ENCODE data around the gene RRBP1. TPM values are rescaled to one million over a fixed set of nuclear protein-coding genes. Genes with fewer than 3 reads are reported as not detected.

RRBP1 gene
- total and polyA plus RNA-seq, 2 donors (not counting 3 experiments of a cell fraction or from before 2014, with no cell fraction given): 50.3 to 236 TPM

DNA sequence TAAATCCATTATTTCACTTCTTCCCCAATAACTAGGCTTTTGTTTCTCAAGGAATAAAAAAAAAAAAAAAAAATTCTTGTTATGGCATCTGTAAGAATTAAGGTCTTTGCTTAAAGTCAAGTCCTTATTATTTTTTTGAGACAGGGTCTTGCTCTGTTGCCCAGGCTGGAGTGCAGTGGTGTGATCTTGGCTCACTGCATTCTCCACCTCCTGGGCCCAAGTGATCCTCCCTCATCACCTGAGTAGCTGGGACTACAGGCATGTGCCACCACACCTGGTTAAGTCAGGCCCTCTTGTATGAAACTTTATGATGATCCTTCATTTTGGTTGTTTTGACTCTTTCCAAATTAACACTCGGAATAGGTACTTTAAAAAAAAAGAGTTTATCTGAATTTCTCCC is 94.9 kb downstream of the RRBP1 start:
- FAIRE-seq (no peak), DNase-seq (ENCODE audit: low read depth, low spot score) (no peak)
- Histone ChIP-seq H3K9me3 (replicated peaks; ENCODE audit: control insufficient read depth, insufficient read depth, low read length) (no peaks in the 10 kb centered on the region), H3K27me3 (ENCODE audit: control insufficient read depth in 2 of 2, insufficient read depth in 2 of 2, low read length in 2 of 2) (no peaks in the 10 kb centered on the region), H4K20me1 (replicated peaks; ENCODE audit: control insufficient read depth, extremely low read depth, insufficient read depth, low read length) (peaks cover 6% of the 10 kb centered on the region), H2AFZ (ENCODE audit: low read depth, low read length) (no peak overlapping the region), H3K79me2 (ENCODE audit: control insufficient read depth, insufficient read depth, low read length) (peaks cover 93% of the 10 kb centered on the region), H3K9ac (replicated peaks; ENCODE audit: extremely low read depth, insufficient read depth, low read length) (no peak overlapping the region), H3K4me3 (replicated peaks in 1 of 3; ENCODE audit: insufficient read depth in 1 of 3, low read depth in 1 of 3, low read length in 3 of 3) (no peak overlapping the region), H3K9me1 (replicated peaks; ENCODE audit: control insufficient read depth, extremely low read depth, insufficient read depth, low read length) (peaks cover 2% of the 10 kb centered on the region), H3K4me2 (ENCODE audit: insufficient read depth, low read length) (no peak overlapping the region), H3K36me3 (ENCODE audit: control insufficient read depth in 2 of 2, extremely low read depth in 1 of 2, insufficient read depth in 2 of 2, low read length in 2 of 2) (no peaks in the 10 kb centered on the region), H3K27ac (ENCODE audit: insufficient read depth, low read depth, low read length) (no peak overlapping the region), H3K4me1 (ENCODE audit: control insufficient read depth, extremely low read depth, insufficient read depth, low read length) (no peaks in the 10 kb centered on the region)
- ChIA-PET POLR2A (no interaction called here), CTCF (interaction anchor here (1.1 kb wide), 1 partner anchor 15 kb away, joined by 3 read pairs; no protein-coding TSS in a partner anchor)
- TF ChIP-seq MYC (IDR thresholded peaks at IDR 0.05; ENCODE audit: low read depth, low read length) (no peak), JUN (IDR thresholded peaks at IDR 0.05; ENCODE audit: borderline replicate concordance, insufficient read depth, insufficient read length, low read depth) (no peak)
- BruUV-seq (replicated peaks): no TSS peak
- dilution Hi-C loops (cut with MboI; ENCODE audit: extremely low pct_ligation_motif_present, low sequenced_read_pairs) (no loop called here), intact Hi-C loops (cut with micrococcal nuclease) (no loop called here)

DNA sequence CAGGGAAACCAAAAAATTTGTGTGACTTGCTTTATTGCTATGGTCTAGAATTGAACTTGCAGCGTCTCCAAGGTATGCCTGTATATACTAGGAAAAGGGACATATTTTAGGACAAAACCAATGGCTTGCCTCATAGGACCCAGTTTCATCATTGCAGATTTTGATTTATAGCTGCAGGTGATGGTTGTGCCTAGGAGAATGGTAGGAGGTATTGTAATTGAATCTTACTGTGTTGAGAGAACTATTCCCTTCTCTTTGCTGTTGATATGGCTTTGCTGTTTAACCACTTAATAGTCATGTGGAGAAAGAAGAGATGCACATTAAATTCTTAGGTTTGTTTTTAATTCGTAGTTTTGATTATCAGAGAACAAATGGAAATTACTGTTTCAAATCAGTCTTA is 95.8 kb downstream of the RRBP1 start:
- intact Hi-C loops (cut with micrococcal nuclease): no loop called here
- peaks cover 6% of the 10 kb centered on the region for H4K20me1 ChIP-seq (replicated peaks; ENCODE audit: control insufficient read depth, extremely low read depth, insufficient read depth, low read length)
- no TSS peak for BruUV-seq (replicated peaks)

More for the DNA sequence above, 95.8 kb downstream of the RRBP1 start:
- no peak for FAIRE-seq
- H3K9ac ChIP-seq (replicated peaks; ENCODE audit: extremely low read depth, insufficient read depth, low read length): no peak overlapping the region
- CTCF ChIA-PET: interaction anchor here (0.8 to 2.2 kb wide), 3 partner anchors 8 to 16 kb away, joined by 3 to 8 read pairs (median 3); no protein-coding TSS in a partner anchor
- dilution Hi-C loops (cut with MboI; ENCODE audit: extremely low pct_ligation_motif_present, low sequenced_read_pairs): no loop called here
- DNase-seq (ENCODE audit: low read depth, low spot score): no peak
- no peaks in the 10 kb centered on the region for H3K4me1 ChIP-seq (ENCODE audit: control insufficient read depth, extremely low read depth, insufficient read depth, low read length)
- H3K4me3 ChIP-seq (replicated peaks in 1 of 3; ENCODE audit: insufficient read depth in 1 of 3, low read depth in 1 of 3, low read length in 3 of 3): no peak overlapping the region
- TF ChIP-seq POLR2AphosphoS5 (IDR thresholded peaks at IDR 0.05; ENCODE audit: insufficient read depth, low read depth, low read length) (no peak), GATA2 (IDR thresholded peaks at IDR 0.05; ENCODE audit: insufficient read depth, insufficient read length, low read depth, low read length) (no peak), FOS (IDR thresholded peaks at IDR 0.05; ENCODE audit: borderline replicate concordance, insufficient read depth, low read length) (no peak), EZH2 (IDR thresholded peaks at IDR 0.05; ENCODE audit: borderline replicate concordance, low read depth, low read length, severe bottlenecking) (no peak), POLR2A (IDR thresholded peaks at IDR 0.05; ENCODE audit: low read depth, low read length) (no peak), MYC (IDR thresholded peaks at IDR 0.05; ENCODE audit: low read depth, low read length) (no peak), JUN (IDR thresholded peaks at IDR 0.05; ENCODE audit: borderline replicate concordance, insufficient read depth, insufficient read length, low read depth) (no peak), CTCF (IDR thresholded peaks at IDR 0.05; ENCODE audit: extremely low read depth in 1 of 2, insufficient read depth in 1 of 2, low read depth in 1 of 2, low read length in 2 of 2) (no peak)
- TF ChIP-seq, protein P1, sequence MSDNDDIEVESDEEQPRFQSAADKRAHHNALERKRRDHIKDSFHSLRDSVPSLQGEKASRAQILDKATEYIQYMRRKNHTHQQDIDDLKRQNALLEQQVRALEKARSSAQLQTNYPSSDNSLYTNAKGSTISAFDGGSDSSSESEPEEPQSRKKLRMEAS (IDR thresholded peaks at IDR 0.05; ENCODE audit: insufficient read depth, insufficient read length): no peak
- no peak overlapping the region for H3K27ac ChIP-seq (ENCODE audit: insufficient read depth, low read depth, low read length)
- H3K9me3 ChIP-seq (replicated peaks; ENCODE audit: control insufficient read depth, insufficient read depth, low read length): no peaks in the 10 kb centered on the region
- POLR2A ChIA-PET: no interaction called here
- H2AFZ ChIP-seq (ENCODE audit: low read depth, low read length): no peak overlapping the region
- H3K27me3 ChIP-seq (ENCODE audit: control insufficient read depth in 2 of 2, insufficient read depth in 2 of 2, low read length in 2 of 2): no peaks in the 10 kb centered on the region
- no peaks in the 10 kb centered on the region for H3K36me3 ChIP-seq (ENCODE audit: control insufficient read depth in 2 of 2, extremely low read depth in 1 of 2, insufficient read depth in 2 of 2, low read length in 2 of 2)
- H3K4me2 ChIP-seq (ENCODE audit: insufficient read depth, low read length): no peak overlapping the region
- H3K79me2 ChIP-seq (ENCODE audit: control insufficient read depth, insufficient read depth, low read length): peaks cover 93% of the 10 kb centered on the region
- peaks cover 2% of the 10 kb centered on the region for H3K9me1 ChIP-seq (replicated peaks; ENCODE audit: control insufficient read depth, extremely low read depth, insufficient read depth, low read length)
